Umbilical cord (tissue), 2 donors: Measurements from ENCODE around the gene GPC3. TPM values are rescaled to one million over a fixed set of nuclear protein-coding genes. Genes with fewer than 3 reads are reported as not detected.
"Not testable (repeated sequence)": the region's sequence is repeated elsewhere in the genome, so short reads cannot be mapped to it uniquely, and the experiment has no call there.

Experiments used
- DNase-seq: peaks from one replicate; pipeline ENCODE4 v3.0.0-alpha.2; 2015; ENCODE audit warnings: low spot score
- total RNA-seq: library from RNA; depleted of rRNA; stranded (reverse); fragments of >200 nt; gene quantifications from one replicate; pipeline ENCODE4 v1.2.3, GENCODE V29; 2014; ENCODE audit warnings: low replicate concordance; ENCODE audit not compliant: insufficient read depth

GPC3 gene
- total RNA-seq, 1 donor from 2014 or later: 775 TPM

DNA sequence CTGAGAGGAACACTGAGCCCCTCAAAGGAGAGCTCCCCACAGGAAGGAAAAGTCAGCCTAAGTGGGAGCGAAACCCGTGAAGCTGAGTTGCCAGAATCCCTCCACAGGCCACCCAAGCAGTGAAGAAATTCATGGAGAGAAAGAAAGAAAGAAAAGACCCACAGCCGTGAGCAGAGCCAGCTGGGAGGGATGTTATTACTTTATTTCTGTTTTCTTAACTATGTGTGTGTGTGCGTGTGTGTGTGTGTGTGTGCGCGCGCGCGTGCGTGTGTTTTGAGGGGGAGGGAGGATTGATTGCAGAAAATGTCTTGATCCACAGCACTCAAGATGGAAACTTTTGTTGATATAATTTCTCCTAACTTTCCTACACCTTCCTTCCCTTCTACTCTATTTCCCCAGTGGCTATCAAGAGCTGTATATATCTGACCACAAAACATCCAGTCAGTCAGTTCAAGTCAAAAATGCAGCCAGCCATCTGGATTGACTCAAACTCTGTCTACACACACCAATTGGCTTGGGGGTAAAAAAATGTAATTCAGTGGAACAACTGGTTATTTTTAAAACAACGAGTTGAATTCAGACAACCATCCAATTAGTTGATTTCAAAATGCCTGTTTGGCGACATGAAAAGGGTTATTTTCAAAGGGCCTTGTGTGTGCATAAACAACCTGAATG lies 13.8 kb upstream of the GPC3 start:
- DNase-seq: peak; percentile 67

DNA sequence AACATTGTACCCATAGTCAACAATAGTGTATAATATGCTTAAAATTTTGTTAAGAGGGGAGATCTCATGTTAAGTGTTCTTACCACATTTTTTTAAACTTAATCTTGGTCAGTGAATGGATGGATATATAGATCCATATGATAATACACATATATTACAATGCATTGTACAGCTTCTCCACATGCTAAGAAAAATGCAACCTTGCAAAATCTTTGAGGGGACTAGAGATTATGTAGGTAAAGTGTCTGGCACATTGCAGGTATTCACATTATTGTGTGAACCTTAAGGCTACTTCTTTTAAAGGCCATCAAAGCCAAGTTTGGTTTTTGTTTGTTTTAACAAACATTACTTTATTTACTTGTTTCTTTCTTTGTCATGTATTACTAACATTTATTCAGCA lies 10.4 kb upstream of the GPC3 start:
- no peak for DNase-seq

- DNase-seq: no peak
Measured at GRCh38 chrX:133994576-133994975, 9.2 kb upstream of the GPC3 start.

GRCh38 chrX:133992882-133993281 lies 7.5 kb upstream of the GPC3 start:
- DNase-seq: no peak

- DNase-seq: no peak
Measured at GRCh38 chrX:133991814-133992213, 6.4 kb upstream of the GPC3 start.

DNA sequence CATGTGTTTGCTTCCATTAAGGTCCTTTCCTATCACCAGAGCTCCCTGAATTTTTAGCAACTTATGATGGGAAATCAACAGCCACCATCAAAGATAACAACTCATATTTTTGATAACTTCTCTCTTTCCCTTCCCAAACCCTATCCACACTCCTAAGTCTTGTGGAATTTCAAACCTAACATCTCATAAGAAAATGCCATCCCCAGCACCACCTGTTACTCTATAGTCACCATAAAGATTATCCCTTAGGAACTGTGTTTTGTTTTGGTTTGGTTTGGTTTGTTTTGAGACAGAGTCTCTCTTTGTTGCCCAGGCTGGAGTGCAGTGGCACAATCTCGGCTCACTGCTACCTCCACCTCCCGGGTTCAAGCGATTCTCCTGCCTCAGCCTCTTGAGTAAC lies 5.7 kb upstream of the GPC3 start:
- not testable (repeated sequence) for DNase-seq

DNA sequence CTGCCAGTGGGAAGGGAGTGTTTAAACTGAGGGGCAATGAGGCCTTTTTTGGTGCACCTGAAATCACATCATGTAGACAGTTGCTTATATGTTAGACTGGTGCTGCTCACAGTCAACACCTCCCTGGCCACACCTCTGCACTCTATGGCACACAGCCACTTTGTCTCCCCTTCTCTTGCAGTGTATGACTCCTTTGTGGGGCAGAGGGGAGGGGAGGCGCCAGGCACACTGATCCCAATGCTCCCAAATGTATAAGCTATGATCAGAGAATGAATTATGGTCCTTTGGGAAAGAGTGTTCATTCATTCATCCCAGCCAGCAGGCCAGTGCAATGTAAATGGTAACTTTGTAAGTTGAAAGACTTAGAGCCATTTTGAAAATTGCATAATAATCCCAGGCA lies 4.6 kb upstream of the GPC3 start:
- no peak for DNase-seq

DNA sequence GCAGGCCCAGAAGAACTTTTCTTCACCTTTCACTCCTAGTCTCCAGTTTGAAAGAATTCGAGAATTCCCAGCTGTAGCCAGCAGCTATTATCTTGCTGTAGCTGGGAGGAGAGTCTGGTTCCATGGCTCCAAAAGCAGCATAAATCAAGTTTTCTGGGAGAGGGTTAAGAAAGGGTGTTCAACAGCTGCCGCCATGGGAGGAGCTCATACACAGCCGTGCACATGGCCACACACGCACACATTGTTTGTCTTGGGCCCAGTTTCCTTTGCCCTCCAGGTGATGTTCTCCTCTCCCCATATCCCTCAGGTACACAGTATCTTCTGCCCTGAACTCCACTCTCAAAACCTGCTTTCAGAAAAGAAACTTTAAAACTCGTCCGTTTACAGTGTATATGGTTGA lies 4.1 kb upstream of the GPC3 start:
- no peak for DNase-seq

DNA sequence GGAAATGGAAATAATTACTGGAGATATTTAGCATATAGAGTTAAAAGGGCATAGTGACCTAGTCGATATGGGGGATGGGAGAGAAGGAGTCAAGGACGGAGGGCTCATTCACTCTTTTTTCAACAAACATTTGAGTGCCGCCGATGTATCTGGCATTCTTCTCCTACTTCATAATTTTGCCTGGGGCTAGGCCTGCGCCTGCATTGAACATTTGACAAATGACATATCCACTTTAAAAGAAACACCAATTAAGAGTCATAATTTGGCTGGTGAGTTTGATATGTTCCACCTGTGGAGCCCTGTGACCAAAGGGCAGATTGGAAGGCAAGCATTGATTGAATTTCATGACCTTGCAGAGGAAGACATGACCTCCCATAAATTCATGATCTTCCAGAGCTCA lies 2.6 kb upstream of the GPC3 start:
- no peak for DNase-seq

- DNase-seq: no peak
Measured at GRCh38 chrX:133987188-133987587, 1.8 kb upstream of the GPC3 start.

GRCh38 chrX:133985967-133986683 lies 731 bp upstream of the GPC3 start:
- no peak for DNase-seq

- DNase-seq: no peak
Measured at GRCh38 chrX:133984857-133985163, 584 bp downstream of the GPC3 start.

GRCh38 chrX:133983974-133984845 lies 1.2 kb downstream of the GPC3 start:
- DNase-seq: no peak

DNA sequence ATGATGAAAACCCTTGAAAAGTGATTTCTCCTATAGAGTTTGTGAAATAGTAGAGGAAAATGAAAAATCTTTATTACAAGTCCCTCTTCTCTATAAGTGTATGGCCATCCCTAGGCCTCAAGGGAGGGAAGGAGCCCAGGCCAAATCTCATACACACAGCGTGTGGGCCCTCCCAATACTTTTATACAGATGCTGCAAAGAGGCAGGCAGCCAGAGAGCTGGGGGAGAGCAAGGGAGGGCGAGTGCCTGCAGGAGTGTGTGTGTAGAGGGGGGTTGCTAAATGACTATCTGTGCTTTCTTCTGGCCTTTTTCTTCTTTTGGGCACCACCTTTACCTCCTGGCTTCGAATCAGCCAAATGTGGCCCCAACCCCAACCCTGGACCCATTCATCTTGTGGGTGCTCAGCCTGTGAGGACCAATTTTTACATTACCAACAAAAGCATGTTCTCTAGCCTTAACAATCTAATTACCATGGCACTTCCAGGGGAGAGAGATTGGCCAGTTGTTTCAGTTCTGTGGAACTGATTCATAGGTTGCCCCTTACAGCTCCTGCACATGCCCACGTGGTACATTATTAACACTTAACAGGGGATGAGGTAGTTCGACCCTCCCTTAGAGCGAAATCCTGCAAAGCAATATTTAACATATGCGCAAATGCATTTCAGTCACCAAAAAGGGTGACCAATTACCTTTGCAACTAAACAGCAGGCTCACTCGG lies 2.0 kb downstream of the GPC3 start:
- DNase-seq: peak; percentile 69

DNA sequence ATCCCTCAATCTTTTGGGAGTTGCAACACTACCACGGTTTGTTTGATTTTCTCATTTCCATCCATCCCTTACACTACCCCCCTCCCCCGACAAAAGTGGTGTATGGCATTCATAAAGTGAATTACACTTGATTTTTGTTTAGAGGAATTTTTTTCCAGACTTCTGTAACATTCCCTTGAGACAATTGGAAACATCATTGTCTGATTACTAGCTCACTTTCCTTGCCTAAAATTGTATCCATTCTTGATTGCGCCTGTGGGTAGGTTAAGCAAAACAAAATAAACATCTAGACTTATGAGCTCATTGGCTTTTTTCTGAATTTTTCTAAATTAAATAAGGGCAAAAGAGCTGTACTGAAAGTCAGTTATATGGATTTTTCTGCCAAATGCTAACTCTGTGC lies 3.5 kb downstream of the GPC3 start:
- no peak for DNase-seq

- no peak for DNase-seq
Measured at GRCh38 chrX:133980832-133981588, 4.4 kb downstream of the GPC3 start.

GRCh38 chrX:133980406-133980805 lies 5.0 kb downstream of the GPC3 start:
- peak; percentile 86 for DNase-seq

DNA sequence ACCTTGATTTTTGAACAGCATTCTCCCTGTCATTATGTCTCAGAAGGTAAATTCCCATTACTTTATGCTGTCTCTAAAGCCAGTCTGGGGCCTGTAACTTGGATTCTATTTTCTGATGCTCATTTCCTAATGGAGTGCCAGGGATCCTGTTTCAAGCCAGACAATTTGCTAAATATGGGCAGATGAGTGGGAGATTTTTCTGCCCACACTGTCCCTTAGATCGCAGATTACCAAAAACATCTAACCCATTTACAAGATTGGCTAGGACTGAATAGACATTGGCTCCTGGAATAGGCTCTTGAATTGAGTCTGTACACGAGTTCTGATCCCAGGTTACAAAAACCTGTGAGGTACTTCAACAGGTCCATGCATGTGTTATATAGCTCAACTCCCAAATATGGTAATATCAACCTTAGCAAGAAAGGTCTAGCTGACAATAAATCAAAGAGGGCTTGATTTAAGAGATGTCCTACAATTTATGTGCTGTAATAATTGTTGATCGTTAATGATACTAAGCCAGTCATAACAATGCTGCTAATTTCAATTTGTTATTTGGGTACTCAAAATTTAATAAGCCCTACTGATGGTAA lies 5.7 kb downstream of the GPC3 start:
- no peak for DNase-seq

DNA sequence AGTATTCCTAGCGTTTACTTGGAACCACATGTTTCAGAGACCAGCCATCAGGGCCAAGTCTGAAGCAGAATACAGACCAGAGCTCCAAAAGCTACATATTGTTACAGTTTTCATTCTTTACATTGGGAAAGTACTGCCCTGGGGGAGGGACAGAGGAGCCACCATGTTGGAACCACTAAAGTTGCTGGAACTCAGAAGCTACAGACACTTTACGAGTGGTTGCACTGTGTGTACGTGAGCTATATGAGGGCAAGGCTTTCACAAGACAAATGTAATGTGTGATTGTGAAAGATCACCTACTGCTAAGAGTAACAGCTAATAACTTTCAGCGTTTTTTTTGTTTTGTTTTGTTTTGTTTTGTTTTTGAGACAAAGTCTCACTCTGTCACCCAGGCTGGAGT lies 11.7 kb downstream of the GPC3 start:
- DNase-seq: no peak

GRCh38 chrX:133972916-133973315 lies 12.5 kb downstream of the GPC3 start:
- no peak for DNase-seq

- DNase-seq: no peak
Measured at GRCh38 chrX:133971586-133971985, 13.8 kb downstream of the GPC3 start.
